Mononuclear cell (primary cell): ENCODE data around the gene CLCA2. TPM values are rescaled to one million over a fixed set of nuclear protein-coding genes. Genes with fewer than 3 reads are reported as not detected.

Experiments used
- H3K27me3 ChIP-seq: 2 replicates; pipeline ENCODE4 v1.6.0; 2011; ENCODE audit warnings: low read length, control low read depth; ENCODE audit not compliant: insufficient read depth
- H3K4me1 ChIP-seq: 2 replicates; pipeline ENCODE4 v1.5.1; 2011; ENCODE audit warnings: mild to moderate bottlenecking, low read length, control low read depth; ENCODE audit not compliant: insufficient read depth
- H3K4me3 ChIP-seq: 2 replicates; pipeline ENCODE4 v1.5.1; 2011; ENCODE audit warnings: mild to moderate bottlenecking, low read length, moderate library complexity
- H3K9me3 ChIP-seq: 2 replicates; pipeline ENCODE4 v1.5.1; 2011; ENCODE audit warnings: low read depth, mild to moderate bottlenecking, control low read depth, low read length
- total RNA-seq: library from RNA; depleted of rRNA; stranded (reverse); fragments of >200 nt; gene quantifications from one replicate; pipeline ENCODE4 v1.2.3, GENCODE V29; 2012

CLCA2 gene
- total RNA-seq, 1 donor: not detected

GRCh38 chr1:86447198-86447790, 23.3 kb downstream of the CLCA2 start:
- Histone ChIP-seq H3K4me1 (no peaks in the 10 kb centered on the region), H3K27me3 (no peaks in the 10 kb centered on the region), H3K9me3 (no peaks in the 10 kb centered on the region), H3K4me3 (no peak overlapping the region)

- Histone ChIP-seq H3K4me1 (no peaks in the 10 kb centered on the region), H3K27me3 (no peaks in the 10 kb centered on the region), H3K9me3 (no peaks in the 10 kb centered on the region), H3K4me3 (no peak overlapping the region)
Observed at GRCh38 chr1:86448670-86449069, 24.7 kb downstream of the CLCA2 start.

- Histone ChIP-seq H3K4me3 (no peak overlapping the region), H3K9me3 (no peaks in the 10 kb centered on the region), H3K4me1 (no peaks in the 10 kb centered on the region), H3K27me3 (no peaks in the 10 kb centered on the region)
Observed at GRCh38 chr1:86449103-86449502, 25.1 kb downstream of the CLCA2 start.

GRCh38 chr1:86450847-86451246, 26.9 kb downstream of the CLCA2 start:
- Histone ChIP-seq H3K4me3 (no peak overlapping the region), H3K4me1 (no peaks in the 10 kb centered on the region), H3K9me3 (no peaks in the 10 kb centered on the region), H3K27me3 (no peaks in the 10 kb centered on the region)

GRCh38 chr1:86453664-86454063, 29.7 kb downstream of the CLCA2 start:
- Histone ChIP-seq H3K4me3 (no peak overlapping the region), H3K9me3 (no peaks in the 10 kb centered on the region), H3K27me3 (no peaks in the 10 kb centered on the region), H3K4me1 (no peaks in the 10 kb centered on the region)

- no peaks in the 10 kb centered on the region for H3K9me3 ChIP-seq
- H3K27me3 ChIP-seq: no peaks in the 10 kb centered on the region
- no peaks in the 10 kb centered on the region for H3K4me1 ChIP-seq
- no peak overlapping the region for H3K4me3 ChIP-seq
Observed at GRCh38 chr1:86455073-86455472, 31.1 kb downstream of the CLCA2 start.

- no peaks in the 10 kb centered on the region for H3K27me3 ChIP-seq
- H3K4me1 ChIP-seq: peaks cover 8% of the 10 kb centered on the region
- H3K4me3 ChIP-seq: no peak overlapping the region
- H3K9me3 ChIP-seq: no peaks in the 10 kb centered on the region
Observed at GRCh38 chr1:86460998-86461397, 37.0 kb downstream of the CLCA2 start.

GRCh38 chr1:86461482-86461881, 37.5 kb downstream of the CLCA2 start:
- Histone ChIP-seq H3K27me3 (no peaks in the 10 kb centered on the region), H3K4me3 (no peak overlapping the region), H3K9me3 (no peaks in the 10 kb centered on the region), H3K4me1 (peaks cover 8% of the 10 kb centered on the region)

- Histone ChIP-seq H3K4me3 (no peak overlapping the region), H3K27me3 (no peaks in the 10 kb centered on the region), H3K4me1 (peaks cover 8% of the 10 kb centered on the region), H3K9me3 (no peaks in the 10 kb centered on the region)
Observed at GRCh38 chr1:86464819-86465218, 40.8 kb downstream of the CLCA2 start.

- H3K9me3 ChIP-seq: no peaks in the 10 kb centered on the region
- no peaks in the 10 kb centered on the region for H3K27me3 ChIP-seq
- H3K4me3 ChIP-seq: no peak overlapping the region
- peaks cover 3% of the 10 kb centered on the region for H3K4me1 ChIP-seq
Observed at GRCh38 chr1:86466109-86466844, 42.3 kb downstream of the CLCA2 start.

- H3K9me3 ChIP-seq: no peaks in the 10 kb centered on the region
- H3K4me1 ChIP-seq: no peaks in the 10 kb centered on the region
- H3K27me3 ChIP-seq: no peaks in the 10 kb centered on the region
- H3K4me3 ChIP-seq: no peak overlapping the region
Observed at GRCh38 chr1:86466986-86467385, 43.0 kb downstream of the CLCA2 start.

GRCh38 chr1:86468501-86468977, 44.6 kb downstream of the CLCA2 start, which contains the start of gene CLCA1:
TSS of gene CLCA1 (plus strand) at chr1:86468927. CDS start at chr1:86468972, 45 bp downstream.
- Histone ChIP-seq H3K4me3 (no peak within 1 kb of the TSS), H3K4me1 (no peaks in the 10 kb centered on the region), H3K9me3 (no peaks in the 10 kb centered on the region), H3K27me3 (no peaks in the 10 kb centered on the region)

GRCh38 chr1:86470859-86471258, 46.9 kb downstream of the CLCA2 start:
- Histone ChIP-seq H3K27me3 (no peaks in the 10 kb centered on the region), H3K4me1 (no peaks in the 10 kb centered on the region), H3K4me3 (no peak overlapping the region), H3K9me3 (no peaks in the 10 kb centered on the region)

GRCh38 chr1:86471291-86471690, 47.3 kb downstream of the CLCA2 start:
- Histone ChIP-seq H3K9me3 (no peaks in the 10 kb centered on the region), H3K4me3 (no peak overlapping the region), H3K4me1 (no peaks in the 10 kb centered on the region), H3K27me3 (no peaks in the 10 kb centered on the region)

GRCh38 chr1:86472152-86472551, 48.2 kb downstream of the CLCA2 start:
- no peaks in the 10 kb centered on the region for H3K27me3 ChIP-seq
- no peaks in the 10 kb centered on the region for H3K9me3 ChIP-seq
- H3K4me3 ChIP-seq: no peak overlapping the region
- no peaks in the 10 kb centered on the region for H3K4me1 ChIP-seq

- H3K27me3 ChIP-seq: no peaks in the 10 kb centered on the region
- no peaks in the 10 kb centered on the region for H3K9me3 ChIP-seq
- no peaks in the 10 kb centered on the region for H3K4me1 ChIP-seq
- H3K4me3 ChIP-seq: no peak overlapping the region
Observed at GRCh38 chr1:86472767-86473166, 48.8 kb downstream of the CLCA2 start.
